NCI-H1436 (cell line): ENCODE data around the gene IHH.
A peak's percentile ranks its signal among the peaks of the same experiment; 100 is the strongest.

ENCODE experiments used
- DNase-seq: peaks from one replicate; lab custom pipeline; 2025; lab: John Stamatoyannopoulos, UW

Gene IHH

DNA sequence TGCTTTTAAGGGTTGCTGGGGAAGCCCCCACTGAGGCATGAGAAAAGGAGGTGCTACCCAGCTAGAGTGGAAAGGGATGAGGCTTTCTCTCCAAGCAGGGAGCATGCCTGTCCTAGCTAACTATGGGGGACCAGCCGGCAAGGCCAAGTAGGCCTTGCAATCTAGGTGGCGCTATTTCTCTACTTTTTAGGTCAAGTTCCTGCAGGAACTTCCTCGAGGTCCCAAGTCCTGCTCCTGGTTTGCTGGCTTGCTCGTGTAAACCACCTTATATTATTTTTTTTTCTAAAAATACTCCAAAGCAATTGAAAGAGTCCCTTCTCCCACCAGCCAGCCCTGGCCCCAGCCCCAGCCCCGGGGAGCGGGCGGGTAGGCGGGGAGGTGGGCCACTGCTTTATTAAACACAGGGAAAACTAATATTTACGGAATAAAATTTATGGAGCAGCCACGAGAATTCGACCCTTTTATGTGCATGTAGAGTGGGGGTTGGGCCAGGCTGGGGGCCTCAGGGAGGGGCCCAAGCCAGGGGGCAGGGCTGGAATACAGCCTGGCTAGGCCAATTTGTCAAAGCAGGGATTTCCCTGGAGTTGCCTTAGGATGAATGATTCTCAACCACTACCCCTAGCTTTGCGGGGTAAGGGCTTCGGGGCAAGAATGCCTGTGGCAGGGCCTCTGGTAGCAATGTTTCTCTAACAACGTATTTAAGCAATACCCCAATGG lies 12.8 kb upstream of the IHH start:
- peak; percentile 25 for DNase-seq

DNA sequence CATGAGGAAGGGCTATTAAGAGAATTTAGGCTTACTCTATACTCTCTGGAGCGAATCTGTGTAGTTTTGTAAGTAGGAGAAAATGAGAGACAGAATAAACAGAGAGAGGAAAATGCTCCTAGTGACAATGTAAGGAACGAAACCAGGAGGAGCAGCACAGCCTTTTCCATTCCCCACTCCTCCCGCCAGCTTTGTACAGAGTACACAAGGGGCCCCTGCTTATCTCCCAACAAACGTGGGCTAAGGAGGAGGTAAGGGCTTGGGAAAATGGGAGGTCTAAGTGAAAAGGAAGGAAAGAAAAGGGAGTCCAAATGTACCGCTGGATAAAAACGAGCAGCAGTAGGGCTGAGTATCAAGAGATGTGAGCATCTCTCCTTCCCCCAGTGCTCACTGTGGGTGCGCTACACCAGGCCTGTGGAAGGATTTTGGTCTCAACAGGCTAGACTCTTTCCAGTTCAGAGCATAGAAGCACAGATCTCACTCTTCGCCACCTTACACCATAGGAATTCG lies 12.1 kb upstream of the IHH start:
- no peak for DNase-seq

- no peak for DNase-seq
Observed at GRCh38 chr2:219071131-219071816, 10.6 kb upstream of the IHH start.

DNA sequence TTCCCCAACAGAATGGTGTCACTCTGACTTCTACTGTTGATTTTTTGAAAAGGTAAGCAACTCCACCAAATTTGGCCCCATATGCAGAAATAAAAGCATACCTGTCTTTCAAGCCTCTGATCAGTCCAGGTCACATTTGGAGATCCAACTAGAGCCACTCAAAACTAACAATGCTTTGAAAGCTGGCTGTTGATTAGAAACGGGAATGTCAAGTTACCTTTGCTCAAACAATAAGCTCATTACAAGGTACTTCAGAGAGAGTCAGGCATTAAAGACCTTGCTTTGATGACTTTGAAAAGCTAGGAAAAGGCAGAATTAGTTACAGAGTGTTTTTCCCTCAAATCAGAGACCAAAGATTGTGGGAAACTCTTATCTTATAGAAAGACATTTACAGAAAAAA lies 4.8 kb upstream of the IHH start:
- DNase-seq, result no peak

DNA sequence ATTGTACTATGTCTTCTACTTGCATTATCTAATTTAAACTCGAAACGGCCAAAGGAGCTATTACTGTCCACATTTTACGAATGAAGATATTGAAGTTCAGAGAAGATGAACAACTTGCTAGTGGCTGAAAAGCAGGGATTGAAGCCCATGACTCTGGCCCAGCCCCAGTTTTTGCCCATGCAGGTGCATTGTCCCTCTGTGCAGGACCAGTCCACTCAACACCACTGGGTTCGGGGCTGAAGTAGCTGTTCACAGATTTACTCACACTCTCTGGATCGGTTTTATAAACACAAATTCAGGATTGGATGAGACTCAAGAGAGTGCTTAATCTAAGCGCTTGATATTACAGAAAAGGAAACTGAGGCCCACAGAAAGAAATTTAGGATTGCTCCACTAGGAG lies 1.4 kb upstream of the IHH start:
- DNase-seq, result no peak

GRCh38 chr2:219059725-219060682 lies 717 bp downstream of the IHH start:
- no peak for DNase-seq

DNA sequence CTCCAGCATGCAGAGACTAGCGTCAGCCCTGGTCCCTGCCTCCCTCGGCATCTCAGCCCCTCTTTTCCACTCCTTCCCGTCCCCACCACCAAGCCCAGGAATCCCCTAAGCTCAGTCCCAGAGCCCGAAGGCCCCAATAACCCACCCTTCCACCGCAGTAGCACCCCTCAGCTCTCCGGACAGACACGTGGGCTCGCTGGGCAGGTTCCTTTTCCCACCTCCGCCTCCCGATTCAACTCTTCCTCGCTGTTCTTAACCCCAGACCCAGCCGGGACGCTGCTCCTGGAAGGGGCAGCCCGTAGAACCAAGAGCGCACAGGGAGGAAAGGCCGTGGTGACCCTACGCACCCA lies 1.4 kb downstream of the IHH start:
- DNase-seq, result no peak

GRCh38 chr2:219058541-219059374 lies 2.0 kb downstream of the IHH start:
- DNase-seq, result no peak

DNA sequence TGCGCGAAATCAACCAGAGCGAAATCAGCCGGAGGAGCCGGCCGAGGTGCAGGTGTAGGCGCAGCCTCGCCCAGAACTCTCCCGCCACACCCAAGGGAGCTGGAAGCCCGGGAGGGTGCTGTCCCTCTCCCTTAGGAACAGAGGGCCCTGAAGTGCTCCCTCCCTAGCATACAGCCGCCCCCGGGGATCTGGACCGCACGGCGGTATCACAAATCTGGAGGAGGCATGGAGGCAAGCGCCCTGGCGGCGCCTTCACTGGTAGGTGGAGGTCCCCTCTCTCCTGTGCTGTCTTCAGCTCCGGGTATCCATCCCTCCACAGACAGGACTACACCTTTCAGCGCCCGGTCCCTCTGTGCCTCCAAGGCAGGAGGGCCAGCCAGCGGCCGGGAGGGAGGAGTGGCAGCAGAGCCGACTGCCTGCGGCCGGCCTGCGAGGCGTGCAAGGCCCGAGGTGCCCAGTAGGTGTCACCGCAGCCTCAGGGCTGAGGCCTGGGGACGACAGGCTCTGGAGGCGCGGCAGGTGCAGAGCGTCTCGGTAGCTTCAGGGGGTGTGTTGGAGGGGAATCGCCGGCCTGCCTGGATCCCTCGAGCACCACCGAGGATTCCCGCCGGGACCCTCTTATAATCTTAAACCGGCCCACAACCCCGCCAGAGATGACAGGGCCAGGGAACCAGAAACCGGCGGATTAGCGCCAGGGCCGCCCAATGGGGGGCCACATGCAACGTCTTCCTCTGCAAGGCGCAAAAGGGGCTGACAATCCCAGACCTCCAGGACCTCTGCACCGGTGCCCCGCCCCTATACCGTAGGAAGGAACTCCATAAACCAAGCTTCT lies 2.8 kb downstream of the IHH start:
- peak; percentile 57 for DNase-seq

DNA sequence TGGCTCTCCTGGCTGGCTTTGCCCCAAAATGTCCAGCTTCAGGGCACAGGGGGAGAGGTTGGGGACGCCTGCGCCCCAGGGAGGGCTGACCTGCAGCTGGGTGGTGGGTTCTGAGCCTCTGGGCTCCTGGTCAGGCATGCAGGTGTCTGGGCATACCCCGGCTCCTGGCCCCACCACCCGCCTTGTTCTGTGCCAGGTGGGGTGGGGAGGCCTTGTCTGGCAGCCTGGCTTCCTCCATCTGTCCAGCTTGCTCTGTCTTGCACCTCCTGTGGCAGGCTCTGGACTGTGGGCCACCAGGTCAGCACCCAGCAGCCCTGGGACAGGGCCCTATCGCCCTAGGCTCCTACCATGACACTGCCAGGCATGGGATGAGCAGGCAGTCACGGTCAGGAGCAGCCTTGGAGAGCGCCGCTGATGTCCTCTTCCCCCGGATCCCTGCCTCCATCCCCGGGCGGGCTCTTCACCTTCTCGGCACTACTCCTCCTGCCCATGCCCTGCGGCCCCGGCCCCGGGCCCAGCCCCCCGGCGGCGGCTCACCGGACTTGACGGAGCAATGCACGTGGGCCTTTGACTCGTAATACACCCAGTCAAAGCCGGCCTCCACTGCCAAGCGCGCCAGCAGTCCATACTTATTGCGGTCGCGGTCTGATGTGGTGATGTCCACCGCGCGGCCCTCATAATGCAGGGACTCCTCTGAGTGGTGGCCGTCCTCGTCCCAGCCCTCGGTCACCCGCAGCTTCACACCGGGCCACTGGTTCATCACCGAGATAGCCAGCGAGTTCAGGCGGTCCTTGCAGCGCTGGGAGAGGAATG lies 3.6 kb downstream of the IHH start:
- no peak for DNase-seq

DNA sequence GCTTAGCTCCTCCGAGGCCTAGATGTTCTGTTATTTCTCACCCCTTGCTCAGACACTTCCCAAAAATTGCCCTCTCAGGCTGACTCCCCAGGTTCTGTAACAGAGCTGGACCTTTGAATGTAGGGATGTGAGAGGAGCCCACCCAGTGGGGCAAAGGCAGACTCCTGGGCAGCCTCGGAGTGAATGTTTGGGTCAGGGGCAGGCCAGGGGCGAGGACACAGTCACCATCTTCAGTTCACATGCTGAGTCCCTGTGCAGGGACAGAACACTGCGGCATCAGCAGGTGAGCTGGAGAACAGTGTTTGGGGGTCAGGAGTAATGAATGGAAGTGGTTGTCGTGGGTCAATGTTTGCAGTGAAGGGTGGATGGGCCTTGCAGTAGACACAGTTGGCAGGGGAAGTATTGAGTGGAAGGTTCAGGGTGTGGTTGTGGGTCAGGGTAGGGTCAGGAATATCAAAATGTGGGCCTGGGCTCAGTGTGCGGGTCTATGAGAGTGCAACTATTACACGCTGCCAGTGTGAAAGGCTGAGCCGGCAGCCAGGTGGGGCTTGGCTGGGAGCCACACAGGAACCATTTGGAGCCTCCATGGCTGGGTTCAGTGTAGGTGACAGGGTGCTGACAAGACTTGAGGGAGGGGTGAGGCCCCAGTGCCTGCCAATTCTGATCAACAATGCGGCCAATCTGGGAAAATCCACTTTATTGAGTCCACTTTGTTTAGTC lies 4.4 kb downstream of the IHH start:
- no peak for DNase-seq

DNA sequence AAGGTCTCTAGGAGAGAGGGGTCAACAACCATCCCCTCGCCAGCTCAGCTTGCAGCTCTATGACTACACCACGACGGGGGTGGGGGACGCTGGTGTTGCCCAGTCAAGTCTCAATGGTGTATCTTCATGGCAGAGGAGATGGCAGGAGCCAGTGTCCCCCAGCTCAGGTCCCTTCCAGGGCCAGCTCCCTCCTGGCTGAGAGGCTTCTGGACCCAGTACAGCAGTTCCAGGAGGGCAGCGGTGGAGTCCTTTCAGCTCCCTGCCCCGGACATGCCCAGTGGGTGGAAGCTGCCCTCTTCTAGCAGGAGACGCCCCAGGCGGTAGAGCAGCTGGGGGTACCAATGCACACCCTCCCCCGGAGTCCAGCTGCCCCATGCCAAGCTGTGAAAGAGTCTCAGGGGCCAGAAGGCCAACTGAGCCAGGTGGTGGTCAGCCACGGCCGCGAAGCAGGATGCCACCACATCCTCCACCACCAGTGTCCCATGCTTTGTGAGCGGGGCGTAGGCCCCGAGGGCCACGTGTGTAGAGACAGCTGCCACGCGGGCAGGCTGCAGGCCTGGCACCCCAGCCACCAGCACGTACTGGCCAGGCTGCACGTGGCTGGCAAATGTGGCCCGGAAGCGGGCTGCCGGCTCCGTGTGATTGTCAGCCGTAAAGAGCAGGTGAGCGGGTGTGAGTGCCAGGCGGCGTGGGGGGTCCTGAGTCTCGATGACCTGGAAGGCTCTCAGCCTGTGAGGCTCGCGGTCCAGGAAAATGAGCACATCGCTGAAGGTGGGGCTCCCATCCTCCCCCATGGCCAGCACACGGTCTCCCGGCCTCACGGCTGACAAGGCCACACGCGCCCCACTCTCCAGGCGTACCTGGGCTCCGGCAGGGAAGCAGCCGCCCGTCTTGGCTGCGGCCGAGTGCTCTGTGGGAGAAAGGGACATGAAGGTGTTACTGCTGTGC lies 5.5 kb downstream of the IHH start:
- no peak for DNase-seq

DNA sequence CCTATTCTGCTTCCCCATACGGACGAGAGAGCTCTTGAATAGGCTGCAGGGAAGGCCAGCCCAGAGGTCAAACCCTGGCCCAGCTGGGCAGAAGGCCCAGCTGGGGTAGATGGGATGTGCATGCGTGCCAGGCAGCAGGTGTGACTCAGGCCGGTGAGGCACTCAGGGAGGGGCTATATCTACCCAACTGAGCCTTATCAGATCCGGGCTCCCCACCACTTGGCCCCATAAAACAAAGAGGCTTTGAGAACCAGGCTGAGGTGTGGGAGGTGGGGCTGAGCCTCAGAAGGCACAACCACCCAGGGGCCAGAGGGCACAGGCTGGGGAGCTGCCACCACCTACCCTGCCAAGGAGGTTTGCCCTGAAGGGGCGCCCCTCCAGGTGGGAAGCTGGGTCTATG lies 11.4 kb downstream of the IHH start:
- DNase-seq, result no peak

DNA sequence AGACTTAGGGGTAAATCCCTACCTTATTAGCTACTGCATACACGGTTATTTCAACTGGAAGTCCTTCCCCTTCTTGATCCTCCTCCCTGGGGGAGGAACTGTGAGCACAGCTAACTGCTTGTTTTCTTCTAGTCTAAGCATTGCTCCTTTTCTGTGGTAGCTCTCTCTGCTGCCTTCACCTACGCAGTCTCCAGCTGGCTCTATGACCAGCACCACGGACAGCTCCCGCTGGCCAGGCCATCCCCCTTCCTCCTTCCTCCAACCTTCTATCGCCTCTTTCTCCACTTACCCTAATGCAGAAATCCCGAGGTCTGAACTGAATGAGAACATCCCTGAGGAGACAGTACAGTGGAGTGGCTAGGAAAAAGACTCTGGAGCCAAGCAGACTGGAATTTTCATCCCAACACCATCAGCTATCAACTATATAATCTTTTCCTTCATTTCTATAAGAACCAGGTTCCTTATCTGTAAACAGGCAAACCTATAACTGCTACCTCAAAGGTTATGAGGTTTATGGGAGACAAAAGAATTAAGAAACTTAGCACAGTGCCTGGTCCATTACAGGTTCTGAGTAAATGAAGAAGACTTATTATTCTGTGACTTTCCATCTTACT lies 14.7 kb downstream of the IHH start:
- no peak for DNase-seq

DNA sequence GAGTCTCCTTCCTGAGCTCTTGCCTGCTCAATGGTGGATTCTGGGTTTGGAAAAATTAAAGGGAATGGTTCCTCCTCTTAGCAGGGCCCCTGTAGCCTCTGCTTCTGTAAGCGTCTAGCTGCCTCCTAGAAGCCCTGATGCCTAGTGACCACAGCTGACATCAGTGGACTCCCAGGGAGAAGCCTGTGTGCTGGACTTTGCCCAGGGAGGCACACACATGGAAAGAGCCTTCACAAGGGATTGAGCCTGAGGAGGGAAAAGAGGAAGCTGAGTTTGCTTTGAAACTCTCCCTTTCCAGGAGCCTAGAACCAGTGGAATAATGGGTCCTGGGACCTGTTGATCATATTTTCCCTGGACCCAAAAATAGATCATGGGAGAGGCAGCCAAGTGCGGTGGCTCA lies 18.0 kb downstream of the IHH start:
- DNase-seq, result no peak

- DNase-seq, result no peak
Observed at GRCh38 chr2:219042157-219042556, 18.6 kb downstream of the IHH start.

GRCh38 chr2:219041252-219041651 lies 19.5 kb downstream of the IHH start, which contains the start of gene CFAP65:
Gene CFAP65, minus strand, starts transcription at chr2:219041516. Its CDS starts 2,468 bp downstream, at chr2:219039048.
- DNase-seq, result no peak

GRCh38 chr2:219038600-219038999 lies 22.1 kb downstream of the IHH start:
- no peak for DNase-seq
